IPS-20b (cell line): ENCODE results near the gene ZNF213.

Source experiments
- H3K27ac ChIP-seq: one replicate; pipeline ENCODE4 v1.5.1; 2013; ENCODE audit warnings: low read length
- H3K27me3 ChIP-seq: 2 replicates; pipeline ENCODE4 v1.6.1; 2013; ENCODE audit warnings: mild to moderate bottlenecking, low read length, inconsistent platforms; ENCODE audit not compliant: insufficient read depth
- H3K36me3 ChIP-seq: 2 replicates; pipeline ENCODE4 v1.6.1; 2013; ENCODE audit warnings: low read depth, mild to moderate bottlenecking, inconsistent platforms, low read length, moderate library complexity; ENCODE audit not compliant: insufficient read depth
- H3K4me1 ChIP-seq: 2 replicates; pipeline ENCODE4 v1.6.1; 2013; ENCODE audit warnings: mild to moderate bottlenecking, control low read depth, inconsistent platforms, low read length, moderate library complexity; ENCODE audit not compliant: insufficient read depth
- H3K4me3 ChIP-seq: 2 replicates; pipeline ENCODE4 v1.5.1; 2013; ENCODE audit warnings: mild to moderate bottlenecking, low read length, inconsistent platforms
- H3K9ac ChIP-seq: 2 replicates; pipeline ENCODE4 v1.6.1; 2013; ENCODE audit warnings: low read depth, mild to moderate bottlenecking, inconsistent platforms, low read length, moderate library complexity
- H3K9me3 ChIP-seq: 2 replicates; pipeline ENCODE4 v1.6.1; 2013; ENCODE audit warnings: mild to moderate bottlenecking, low read depth, low read length, inconsistent platforms; ENCODE audit not compliant: insufficient read depth

ZNF213 gene

GRCh38 chr16:3186946-3187690, 52.3 kb downstream of the ZNF213 start:
- H3K27me3 ChIP-seq: peaks cover 90% of the 10 kb centered on the region
- H3K36me3 ChIP-seq: no peaks in the 10 kb centered on the region
- no peaks in the 10 kb centered on the region for H3K4me1 ChIP-seq
- peak overlapping the region; percentile 48 for H3K4me3 ChIP-seq
- H3K9ac ChIP-seq: no peak overlapping the region
- no peak overlapping the region for H3K27ac ChIP-seq
- H3K9me3 ChIP-seq: no peaks in the 10 kb centered on the region

GRCh38 chr16:3187798-3188674, 53.2 kb downstream of the ZNF213 start, which contains the start of gene OR1F1:
TSS of gene OR1F1 (plus strand) at chr16:3188204.
- Histone ChIP-seq H3K27ac (no peak within 1 kb of the TSS), H3K9ac (peak within 1 kb of the TSS; percentile 68; the same call in 1 of the 2 replicates), H3K27me3 (peaks cover 85% of the 10 kb centered on the region), H3K4me1 (no peaks in the 10 kb centered on the region), H3K9me3 (no peaks in the 10 kb centered on the region), H3K4me3 (peak within 1 kb of the TSS; percentile 91), H3K36me3 (no peaks in the 10 kb centered on the region)

GRCh38 chr16:3188675-3188924, 53.8 kb downstream of the ZNF213 start:
- Histone ChIP-seq H3K36me3 (no peaks in the 10 kb centered on the region), H3K27me3 (peaks cover 79% of the 10 kb centered on the region), H3K9me3 (no peaks in the 10 kb centered on the region), H3K27ac (no peak overlapping the region), H3K9ac (peak overlapping the region; percentile 68; the same call in 1 of the 2 replicates), H3K4me1 (no peaks in the 10 kb centered on the region), H3K4me3 (peak overlapping the region; percentile 91)

GRCh38 chr16:3188925-3189825, 54.3 kb downstream of the ZNF213 start:
- Histone ChIP-seq H3K36me3 (no peaks in the 10 kb centered on the region), H3K9ac (peak overlapping the region; percentile 68; the same call in 1 of the 2 replicates), H3K27me3 (peaks cover 78% of the 10 kb centered on the region), H3K9me3 (no peaks in the 10 kb centered on the region), H3K4me1 (no peaks in the 10 kb centered on the region), H3K4me3 (peak overlapping the region; percentile 91), H3K27ac (no peak overlapping the region)

- Histone ChIP-seq H3K4me3 (peak overlapping the region; percentile 91), H3K27me3 (peaks cover 72% of the 10 kb centered on the region), H3K27ac (no peak overlapping the region), H3K4me1 (no peaks in the 10 kb centered on the region), H3K36me3 (no peaks in the 10 kb centered on the region), H3K9me3 (no peaks in the 10 kb centered on the region), H3K9ac (no peak overlapping the region)
These were observed 55.0 kb downstream of the ZNF213 start for GRCh38 chr16:3189869-3190268.

- no peaks in the 10 kb centered on the region for H3K36me3 ChIP-seq
- H3K27ac ChIP-seq: no peak overlapping the region
- peaks cover 67% of the 10 kb centered on the region for H3K27me3 ChIP-seq
- H3K4me3 ChIP-seq: peak overlapping the region; percentile 69
- no peaks in the 10 kb centered on the region for H3K9me3 ChIP-seq
- no peak overlapping the region for H3K9ac ChIP-seq
- H3K4me1 ChIP-seq: no peaks in the 10 kb centered on the region
These were observed 56.1 kb downstream of the ZNF213 start for GRCh38 chr16:3190949-3191353.
